ENCODE data around the gene CFAP157.

The CFAP157 gene

DNA sequence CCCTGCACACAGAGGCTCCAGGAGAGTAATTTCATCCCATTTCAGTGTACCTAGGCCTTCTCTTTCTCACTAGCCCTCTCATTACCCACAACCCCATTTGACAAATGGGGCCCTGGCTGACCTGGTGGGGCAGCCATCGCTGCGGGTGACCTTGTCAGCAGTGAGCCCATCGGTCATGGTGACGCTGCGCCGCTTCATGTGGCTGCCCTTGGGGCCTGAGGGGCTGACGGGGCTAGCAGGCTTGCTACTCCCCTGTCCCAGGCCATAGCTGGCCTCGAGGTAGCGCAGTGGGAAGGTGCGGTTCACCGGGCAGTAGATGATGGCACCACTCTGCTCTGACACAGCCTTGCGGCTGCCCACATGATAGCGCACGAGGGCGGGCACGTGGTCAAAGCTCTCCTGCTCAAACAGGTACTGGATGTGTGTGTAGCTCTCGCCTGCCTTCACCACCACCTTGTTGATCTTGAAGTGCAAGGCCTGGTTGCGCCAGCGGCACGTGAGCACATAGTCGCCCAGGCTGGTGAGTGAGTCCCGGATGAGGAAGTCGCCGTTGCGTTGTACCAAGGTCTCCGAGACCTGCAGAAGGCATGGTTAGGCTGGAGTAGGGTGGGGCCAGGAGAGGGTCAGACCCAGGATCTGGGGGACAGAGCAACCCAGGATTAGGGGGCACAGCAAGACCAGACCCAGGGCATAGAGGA lies 42.5 kb downstream of the CFAP157 start:
- TF ChIP-seq, protein P1, sequence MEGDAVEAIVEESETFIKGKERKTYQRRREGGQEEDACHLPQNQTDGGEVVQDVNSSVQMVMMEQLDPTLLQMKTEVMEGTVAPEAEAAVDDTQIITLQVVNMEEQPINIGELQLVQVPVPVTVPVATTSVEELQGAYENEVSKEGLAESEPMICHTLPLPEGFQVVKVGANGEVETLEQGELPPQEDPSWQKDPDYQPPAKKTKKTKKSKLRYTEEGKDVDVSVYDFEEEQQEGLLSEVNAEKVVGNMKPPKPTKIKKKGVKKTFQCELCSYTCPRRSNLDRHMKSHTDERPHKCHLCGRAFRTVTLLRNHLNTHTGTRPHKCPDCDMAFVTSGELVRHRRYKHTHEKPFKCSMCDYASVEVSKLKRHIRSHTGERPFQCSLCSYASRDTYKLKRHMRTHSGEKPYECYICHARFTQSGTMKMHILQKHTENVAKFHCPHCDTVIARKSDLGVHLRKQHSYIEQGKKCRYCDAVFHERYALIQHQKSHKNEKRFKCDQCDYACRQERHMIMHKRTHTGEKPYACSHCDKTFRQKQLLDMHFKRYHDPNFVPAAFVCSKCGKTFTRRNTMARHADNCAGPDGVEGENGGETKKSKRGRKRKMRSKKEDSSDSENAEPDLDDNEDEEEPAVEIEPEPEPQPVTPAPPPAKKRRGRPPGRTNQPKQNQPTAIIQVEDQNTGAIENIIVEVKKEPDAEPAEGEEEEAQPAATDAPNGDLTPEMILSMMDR (conservative IDR thresholded peaks at IDR 0.05; ENCODE audit: control insufficient read depth, insufficient read depth, low read depth, low read length) = no peak
- no peak for DNase-seq (ENCODE audit: low read depth)
- H3K4me3 ChIP-seq (ENCODE audit: control insufficient read depth, low read depth, low read length) = no peak overlapping the region

DNA sequence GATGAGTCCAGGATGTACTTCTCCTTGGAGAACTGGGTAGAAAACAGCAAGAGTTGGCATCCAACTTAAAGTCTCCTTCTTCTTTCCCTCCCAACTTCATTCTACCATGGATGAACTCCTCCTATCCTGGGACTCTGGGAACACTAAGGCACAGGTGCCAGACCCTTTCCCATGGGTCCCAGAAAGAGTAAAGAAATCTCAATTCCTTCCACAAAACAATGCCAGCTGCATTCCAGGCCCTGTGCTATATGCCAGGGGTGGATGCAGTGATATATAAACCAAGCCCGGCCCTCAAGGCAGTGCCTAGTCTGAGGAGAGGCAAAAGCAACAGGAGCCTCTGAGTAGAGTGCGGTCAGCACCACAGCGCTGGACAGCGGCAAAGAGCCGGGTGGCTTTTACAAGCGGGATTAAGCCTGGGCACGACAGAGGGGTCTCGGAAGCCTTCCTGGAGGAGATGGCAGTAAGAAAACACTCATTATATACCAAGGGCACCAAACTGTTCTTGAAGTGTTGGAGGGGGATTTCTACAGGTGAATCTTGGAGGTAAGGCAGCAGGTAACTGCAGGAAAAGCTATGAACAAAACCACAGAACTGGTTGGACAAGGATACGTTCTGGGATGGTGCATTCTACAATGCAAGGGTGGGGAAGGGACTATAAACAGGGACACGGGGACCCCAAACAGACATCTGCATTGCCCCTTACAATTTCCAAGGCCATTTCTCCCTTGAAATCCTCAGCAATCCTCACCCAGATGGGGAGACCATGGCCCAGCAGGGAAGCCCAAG lies 44.7 kb downstream of the CFAP157 start:
- H3K4me3 ChIP-seq (ENCODE audit: control insufficient read depth, low read depth, low read length) = no peak overlapping the region
- TF ChIP-seq, protein P1 (conservative IDR thresholded peaks at IDR 0.05; ENCODE audit: control insufficient read depth, insufficient read depth, low read depth, low read length) = no peak
- peak; percentile 15 for DNase-seq (ENCODE audit: low read depth)

DNA sequence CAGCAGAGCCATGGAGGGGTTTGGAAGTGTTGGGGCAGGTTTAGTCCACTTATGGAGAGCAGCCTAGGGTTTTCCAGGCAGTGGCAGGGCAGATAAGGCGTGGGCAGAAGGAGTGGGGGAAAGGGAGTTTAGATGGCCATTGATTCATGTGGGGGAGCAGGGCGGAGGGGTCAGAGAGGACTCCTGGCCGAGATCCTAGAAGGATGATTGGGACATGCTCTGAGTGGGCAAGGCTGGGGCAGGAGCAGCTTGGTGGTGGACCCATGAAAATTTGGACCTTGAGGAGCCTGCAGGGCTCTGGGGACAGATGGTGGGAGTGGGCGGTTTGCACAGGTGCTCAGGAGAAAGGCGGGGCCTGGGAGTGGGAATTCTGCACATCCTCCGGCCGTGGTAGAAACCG lies 46.4 kb downstream of the CFAP157 start:
- no peak for DNase-seq (ENCODE audit: low read depth)
- TF ChIP-seq, protein P1 (conservative IDR thresholded peaks at IDR 0.05; ENCODE audit: control insufficient read depth, insufficient read depth, low read depth, low read length) = no peak
- no peak overlapping the region for H3K4me3 ChIP-seq (ENCODE audit: control insufficient read depth, low read depth, low read length)

DNA sequence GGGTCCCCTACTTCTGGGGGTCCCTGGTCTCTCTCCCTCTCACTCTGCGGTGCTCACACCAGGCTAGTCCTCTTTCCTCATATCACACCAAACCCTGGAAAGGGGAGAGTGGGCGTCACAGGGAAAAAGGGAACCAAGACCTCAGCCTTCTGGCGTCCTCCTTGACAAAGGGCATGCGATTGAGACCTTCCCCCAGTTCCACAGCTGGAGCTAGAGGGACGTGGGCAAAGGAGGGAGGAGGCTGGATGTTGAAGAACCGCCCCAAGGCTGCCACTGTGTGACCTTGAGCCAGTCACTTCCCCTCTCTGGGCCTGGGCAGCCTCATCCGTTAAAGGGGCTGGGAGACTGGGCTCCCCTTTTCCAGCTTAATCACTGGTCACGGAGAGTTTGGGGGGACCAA lies 46.8 kb downstream of the CFAP157 start:
- no peak overlapping the region for H3K4me3 ChIP-seq (ENCODE audit: control insufficient read depth, low read depth, low read length)
- no peak for DNase-seq (ENCODE audit: low read depth)
- TF ChIP-seq, protein P1 (conservative IDR thresholded peaks at IDR 0.05; ENCODE audit: control insufficient read depth, insufficient read depth, low read depth, low read length) = no peak

DNA sequence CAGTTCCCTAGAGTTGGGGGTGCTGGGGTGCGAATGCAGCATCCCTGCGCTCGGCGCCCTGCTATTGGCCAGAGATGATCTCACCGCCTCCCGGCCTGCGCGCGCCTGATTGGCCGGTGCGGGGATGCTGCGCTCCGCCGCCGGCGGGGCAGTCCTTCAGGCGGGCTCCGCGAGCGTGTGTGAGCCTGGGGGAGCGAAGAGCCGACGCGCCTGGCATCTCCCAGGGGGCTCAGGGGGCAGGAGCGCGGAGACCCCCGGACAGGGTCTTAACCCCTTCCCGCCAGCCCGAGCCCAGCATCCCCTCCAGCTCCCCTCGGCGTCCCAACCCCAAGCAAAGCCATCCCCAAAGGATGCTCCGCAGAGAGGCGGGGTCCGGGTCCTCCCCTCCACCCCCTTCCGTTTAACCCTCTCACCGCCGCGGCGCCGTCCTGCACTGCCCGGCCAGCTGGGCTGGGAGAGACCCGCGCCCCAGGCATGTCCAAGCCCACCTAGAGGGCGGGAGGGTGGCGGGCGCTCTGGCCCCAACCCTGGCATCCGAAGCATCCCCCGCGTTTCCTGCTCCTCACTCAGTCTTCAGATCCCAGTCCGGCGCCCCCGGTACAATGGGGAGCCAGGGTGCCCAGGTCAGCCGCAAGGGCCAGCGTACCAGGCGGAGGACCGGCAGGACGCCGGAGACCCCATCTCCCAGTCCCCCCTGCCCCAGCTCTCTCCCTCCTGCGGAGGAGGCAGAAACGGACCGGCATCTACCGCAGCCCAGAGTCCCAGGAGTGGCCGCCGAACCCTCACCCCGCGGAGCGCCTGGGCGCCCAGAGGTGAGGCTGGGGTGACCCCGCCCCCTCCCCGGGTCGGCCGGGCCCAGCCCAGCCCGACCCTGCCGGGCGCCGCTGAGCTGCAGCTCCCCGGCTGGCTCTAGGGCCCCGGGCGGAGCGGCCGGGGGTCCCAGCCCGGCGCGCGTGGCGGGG lies 47.6 kb downstream of the CFAP157 start:
- TF ChIP-seq, protein P1 (conservative IDR thresholded peaks at IDR 0.05; ENCODE audit: control insufficient read depth, insufficient read depth, low read depth, low read length) = no peak
- no peak overlapping the region for H3K4me3 ChIP-seq (ENCODE audit: control insufficient read depth, low read depth, low read length)
- DNase-seq (ENCODE audit: low read depth) = no peak
